Muscle layer of duodenum (tissue), 2 donors: Measurements from ENCODE around the gene GNG7.
"Not testable (repeated sequence)": the region's sequence is repeated elsewhere in the genome, so short reads cannot be mapped to it uniquely, and the experiment has no call there.

Source experiments
- H3K27ac ChIP-seq: one replicate; pipeline ENCODE4 v1.7.0; 2013; ENCODE audit warnings: mild to moderate bottlenecking, low read length
- H3K27me3 ChIP-seq: one replicate; pipeline ENCODE4 v1.7.0; 2013; ENCODE audit warnings: low read depth, mild to moderate bottlenecking, control low read depth, low read length
- H3K36me3 ChIP-seq, 2 donors: one replicate each; pipeline ENCODE4 v1.7.0; 2013; ENCODE audit warnings: low read length in 2 of 2, control low read depth in 1 of 2, mild to moderate bottlenecking in 1 of 2; ENCODE audit not compliant: insufficient read depth in 2 of 2, control insufficient read depth in 1 of 2
- H3K4me1 ChIP-seq, 2 donors: one replicate each; pipeline ENCODE4 v1.7.0; 2013; ENCODE audit warnings: low read length in 2 of 2, mild to moderate bottlenecking in 2 of 2, control low read depth in 1 of 2, moderate library complexity in 1 of 2; ENCODE audit not compliant: insufficient read depth in 2 of 2, control insufficient read depth in 1 of 2
- H3K4me3 ChIP-seq, 2 donors: one replicate each; pipeline ENCODE4 v1.7.0; 2013; ENCODE audit warnings: low read length in 2 of 2, low read depth in 1 of 2, mild to moderate bottlenecking in 1 of 2
- H3K9me3 ChIP-seq, 2 donors: one replicate each; pipeline ENCODE4 v1.7.0; 2013; ENCODE audit warnings: low read length in 2 of 2, control low read depth in 1 of 2, mild to moderate bottlenecking in 1 of 2; ENCODE audit not compliant: control insufficient read depth in 1 of 2
- donor health status: healthy.

GNG7 gene

GRCh38 chr19:2685204-2685704 lies 17.2 kb downstream of the GNG7 start:
- Histone ChIP-seq H3K27ac (no peak overlapping the region), H3K27me3 (no peaks in the 10 kb centered on the region), H3K36me3 (no peaks in the 10 kb centered on the region), H3K9me3 (no peaks in the 10 kb centered on the region), H3K4me1 (no peaks in the 10 kb centered on the region), H3K4me3 (no peak overlapping the region)

- Histone ChIP-seq H3K27me3 (no peaks in the 10 kb centered on the region), H3K4me1 (no peaks in the 10 kb centered on the region), H3K27ac (no peak overlapping the region), H3K9me3 (no peaks in the 10 kb centered on the region), H3K4me3 (no peak overlapping the region), H3K36me3 (no peaks in the 10 kb centered on the region)
These were observed 19.0 kb downstream of the GNG7 start for GRCh38 chr19:2683430-2684003.

GRCh38 chr19:2680808-2681207 lies 21.7 kb downstream of the GNG7 start:
- Histone ChIP-seq H3K27me3 (no peaks in the 10 kb centered on the region), H3K4me3 (no peak overlapping the region), H3K9me3 (no peaks in the 10 kb centered on the region), H3K4me1 (no peaks in the 10 kb centered on the region), H3K36me3 (no peaks in the 10 kb centered on the region), H3K27ac (no peak overlapping the region)

GRCh38 chr19:2679439-2679838 lies 23.1 kb downstream of the GNG7 start:
- Histone ChIP-seq H3K36me3 (no peaks in the 10 kb centered on the region), H3K9me3 (no peaks in the 10 kb centered on the region), H3K4me1 (peaks cover 0 to 6% of the 10 kb centered on the region in 2 donors), H3K4me3 (no peak overlapping the region), H3K27me3 (no peaks in the 10 kb centered on the region), H3K27ac (no peak overlapping the region)

GRCh38 chr19:2678948-2679347 lies 23.5 kb downstream of the GNG7 start:
- not testable (repeated sequence) for H3K27me3 ChIP-seq, H3K9me3 ChIP-seq, H3K27ac ChIP-seq, H3K36me3 ChIP-seq, H3K4me3 ChIP-seq, H3K4me1 ChIP-seq

- Histone ChIP-seq H3K4me3 (no peak overlapping the region), H3K36me3 (no peaks in the 10 kb centered on the region), H3K9me3 (no peaks in the 10 kb centered on the region), H3K27ac (no peak overlapping the region), H3K27me3 (no peaks in the 10 kb centered on the region), H3K4me1 (peaks cover 0 to 6% of the 10 kb centered on the region in 2 donors)
These were observed 24.3 kb downstream of the GNG7 start for GRCh38 chr19:2678044-2678671.

- no peaks in the 10 kb centered on the region for H3K9me3 ChIP-seq
- no peak overlapping the region for H3K27ac ChIP-seq
- H3K4me3 ChIP-seq: no peak overlapping the region
- no peaks in the 10 kb centered on the region for H3K36me3 ChIP-seq
- peaks cover 0 to 6% of the 10 kb centered on the region in 2 donors for H3K4me1 ChIP-seq
- H3K27me3 ChIP-seq: no peaks in the 10 kb centered on the region
These were observed 25.7 kb downstream of the GNG7 start for GRCh38 chr19:2676823-2677222.

GRCh38 chr19:2675892-2676291 lies 26.6 kb downstream of the GNG7 start:
- no peak overlapping the region for H3K4me3 ChIP-seq

GRCh38 chr19:2670217-2670616 lies 32.3 kb downstream of the GNG7 start:
- Histone ChIP-seq H3K27ac (no peak overlapping the region), H3K4me3 (no peak overlapping the region), H3K9me3 (no peaks in the 10 kb centered on the region), H3K4me1 (peaks cover 0 to 4% of the 10 kb centered on the region in 2 donors), H3K27me3 (no peaks in the 10 kb centered on the region), H3K36me3 (no peaks in the 10 kb centered on the region)

More at GRCh38 chr19:2675892-2676291, 26.6 kb downstream of the GNG7 start:
- no peaks in the 10 kb centered on the region for H3K36me3 ChIP-seq
- H3K9me3 ChIP-seq: no peaks in the 10 kb centered on the region
- peaks cover 0 to 6% of the 10 kb centered on the region in 2 donors for H3K4me1 ChIP-seq
- no peaks in the 10 kb centered on the region for H3K27me3 ChIP-seq
- H3K27ac ChIP-seq: no peak overlapping the region

GRCh38 chr19:2668175-2668763 lies 34.2 kb downstream of the GNG7 start:
- Histone ChIP-seq H3K27ac (no peak overlapping the region), H3K4me1 (no peaks in the 10 kb centered on the region), H3K9me3 (peaks cover 0 to under 1% of the 10 kb centered on the region in 2 donors), H3K36me3 (no peaks in the 10 kb centered on the region), H3K27me3 (no peaks in the 10 kb centered on the region), H3K4me3 (no peak overlapping the region)

- H3K4me3 ChIP-seq, H3K27me3 ChIP-seq, H3K4me1 ChIP-seq: not testable (repeated sequence)
These were observed 35.1 kb downstream of the GNG7 start for GRCh38 chr19:2667349-2667748.

More at GRCh38 chr19:2667349-2667748, 35.1 kb downstream of the GNG7 start:
- H3K36me3 ChIP-seq, H3K27ac ChIP-seq, H3K9me3 ChIP-seq: not testable (repeated sequence)
